PC-9 (cell line): ENCODE results near the gene AGMO. TPM values are rescaled to one million over a fixed set of nuclear protein-coding genes. Genes with fewer than 3 reads are reported as not detected.

ENCODE experiments used
- BruUV-seq: library from RNA; stranded (reverse); fragments of 400-500 nt; replicated peaks from 2 replicates; lab custom pipeline; 2021; lab: Mats Ljungman, UMichigan
- CTCF ChIA-PET: fragments of 300-600 bp; sonication (Branson Sonifier 250); formaldehyde crosslinking; loops from one replicate; lab custom pipeline; 2022; ENCODE audit warnings: antibody characterized with exemption; lab: Charles Lee
- POLR2A ChIA-PET: fragments of 300-600 bp; sonication (Branson Sonifier 250); formaldehyde crosslinking; loops from one replicate; lab custom pipeline; 2022; ENCODE audit warnings: antibody characterized with exemption; ENCODE audit not compliant: unreplicated experiment; lab: Charles Lee
- DNase-seq, 2 experiments: peaks; one replicate each; pipeline versions ENCODE4 v3.0.0 to v3.0.0-alpha.2; 2015 to 2022; ENCODE audit warnings: mixed read lengths in 1 of 2
- H2AFZ ChIP-seq: fragments of 200-600 bp; sonication (generic); 2 replicates; pipeline ENCODE4 v1.8.1; 2017; ENCODE audit warnings: antibody characterized with exemption
- H3F3A ChIP-seq: fragments of 200-600 bp; sonication (generic); 2 replicates; pipeline ENCODE4 v1.8.1; 2017; ENCODE audit warnings: antibody characterized with exemption, mild to moderate bottlenecking, low read depth; ENCODE audit not compliant: insufficient read depth
- H3K27ac ChIP-seq: fragments of 200-600 bp; sonication (generic); 2 replicates; pipeline ENCODE4 v1.6.1; 2016; ENCODE audit warnings: mixed run types
- H3K27me3 ChIP-seq: fragments of 200-600 bp; sonication (generic); 2 replicates; pipeline ENCODE4 v1.6.1; 2016; ENCODE audit warnings: low read depth, mixed run types; ENCODE audit not compliant: insufficient read depth
- H3K36me3 ChIP-seq: fragments of 200-600 bp; sonication (generic); 2 replicates; pipeline ENCODE4 v1.6.1; 2016; ENCODE audit warnings: low read depth, mixed run types
- H3K4me1 ChIP-seq: fragments of 200-600 bp; sonication (generic); replicated peaks from 2 replicates; pipeline ENCODE4 v1.6.1; 2016; ENCODE audit warnings: mixed run types; ENCODE audit not compliant: insufficient read depth
- H3K4me2 ChIP-seq: fragments of 200-600 bp; sonication (generic); 2 replicates; pipeline ENCODE4 v1.6.1; 2017; ENCODE audit warnings: mixed run types
- H3K4me3 ChIP-seq: fragments of 200-600 bp; sonication (generic); 2 replicates; pipeline ENCODE4 v1.6.1; 2016; ENCODE audit warnings: mixed run types
- H3K79me2 ChIP-seq: fragments of 200-600 bp; sonication (generic); 2 replicates; pipeline ENCODE4 v1.6.1; 2017; ENCODE audit warnings: low read depth, mixed run types
- H3K9me2 ChIP-seq: fragments of 200-600 bp; sonication (generic); 2 replicates; pipeline ENCODE4 v1.8.1; 2017; ENCODE audit warnings: mild to moderate bottlenecking; ENCODE audit not compliant: insufficient read depth
- H3K9me3 ChIP-seq: fragments of 200-600 bp; sonication (generic); 2 replicates; pipeline ENCODE4 v1.8.1; 2016; ENCODE audit warnings: low read depth; ENCODE audit not compliant: insufficient read depth
- H4K20me1 ChIP-seq: fragments of 200-600 bp; sonication (generic); 2 replicates; pipeline ENCODE4 v1.8.1; 2017; ENCODE audit not compliant: insufficient read depth
- EZH2 ChIP-seq: fragments of 200-600 bp; sonication (generic); IDR thresholded peaks from 2 replicates; pipeline ENCODE4 v1.8.0; 2017; ENCODE audit warnings: antibody characterized with exemption, low read depth
- intact Hi-C: fragments of 100-400 bp; cut with micrococcal nuclease; formaldehyde crosslinking; loops from one replicate; pipeline ENCODE4 v1.10.0; 2022; ENCODE audit not compliant: unreplicated experiment
- total RNA-seq: library from RNA; stranded (reverse); gene quantifications from 2 replicates; pipeline ENCODE4 v1.2.3, GENCODE V29; 2021
- TF ChIP-seq, protein P1 (sequence below): fragments of 200-600 bp; sonication (generic); conservative IDR thresholded peaks from 2 replicates; pipeline ENCODE4 v1.6.1; 2017; ENCODE audit warnings: mixed run types, antibody characterized with exemption, mild to moderate bottlenecking, moderate library complexity

The AGMO gene
- total RNA-seq, 1 experiment from 2014 or later = not detected

DNA sequence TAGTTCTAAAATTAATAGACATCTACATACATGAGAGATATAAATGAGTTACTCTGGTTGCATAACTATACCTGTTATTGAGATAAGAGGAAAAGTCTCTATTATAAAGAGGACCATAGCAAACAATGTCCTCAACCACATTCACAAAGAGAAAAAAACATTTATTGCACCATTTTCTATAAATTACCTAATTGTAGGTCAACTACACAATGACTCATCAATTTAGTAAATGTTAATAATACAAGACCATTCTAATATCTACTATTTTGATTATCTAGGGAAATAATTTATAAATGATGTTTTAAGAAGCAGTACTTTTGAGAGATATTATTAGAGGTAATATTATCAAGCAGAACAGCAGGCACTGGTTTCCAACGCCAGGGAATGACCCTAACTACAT, 246.1 kb downstream of the AGMO start:
- Histone ChIP-seq H3K27me3 (no peaks in the 10 kb centered on the region), H2AFZ (no peak overlapping the region), H3K4me3 (no peak overlapping the region), H3K9me3 (no peaks in the 10 kb centered on the region), H3K79me2 (no peaks in the 10 kb centered on the region), H3K9me2 (no peaks in the 10 kb centered on the region), H3K36me3 (no peaks in the 10 kb centered on the region), H4K20me1 (no peaks in the 10 kb centered on the region), H3K4me2 (no peak overlapping the region), H3K27ac (no peak overlapping the region), H3K4me1 (no peaks in the 10 kb centered on the region), H3F3A (no peaks in the 10 kb centered on the region)
- ChIA-PET POLR2A (no interaction called here), CTCF (interaction anchor here (0.6 kb wide), 1 partner anchor 1267 kb away, joined by 3 read pairs; no protein-coding TSS in a partner anchor)
- no peak for TF ChIP-seq EZH2
- TF ChIP-seq, protein P1, sequence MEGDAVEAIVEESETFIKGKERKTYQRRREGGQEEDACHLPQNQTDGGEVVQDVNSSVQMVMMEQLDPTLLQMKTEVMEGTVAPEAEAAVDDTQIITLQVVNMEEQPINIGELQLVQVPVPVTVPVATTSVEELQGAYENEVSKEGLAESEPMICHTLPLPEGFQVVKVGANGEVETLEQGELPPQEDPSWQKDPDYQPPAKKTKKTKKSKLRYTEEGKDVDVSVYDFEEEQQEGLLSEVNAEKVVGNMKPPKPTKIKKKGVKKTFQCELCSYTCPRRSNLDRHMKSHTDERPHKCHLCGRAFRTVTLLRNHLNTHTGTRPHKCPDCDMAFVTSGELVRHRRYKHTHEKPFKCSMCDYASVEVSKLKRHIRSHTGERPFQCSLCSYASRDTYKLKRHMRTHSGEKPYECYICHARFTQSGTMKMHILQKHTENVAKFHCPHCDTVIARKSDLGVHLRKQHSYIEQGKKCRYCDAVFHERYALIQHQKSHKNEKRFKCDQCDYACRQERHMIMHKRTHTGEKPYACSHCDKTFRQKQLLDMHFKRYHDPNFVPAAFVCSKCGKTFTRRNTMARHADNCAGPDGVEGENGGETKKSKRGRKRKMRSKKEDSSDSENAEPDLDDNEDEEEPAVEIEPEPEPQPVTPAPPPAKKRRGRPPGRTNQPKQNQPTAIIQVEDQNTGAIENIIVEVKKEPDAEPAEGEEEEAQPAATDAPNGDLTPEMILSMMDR = no peak
- DNase-seq = no peak
- intact Hi-C loops = no loop called here
- BruUV-seq = no TSS peak

DNA sequence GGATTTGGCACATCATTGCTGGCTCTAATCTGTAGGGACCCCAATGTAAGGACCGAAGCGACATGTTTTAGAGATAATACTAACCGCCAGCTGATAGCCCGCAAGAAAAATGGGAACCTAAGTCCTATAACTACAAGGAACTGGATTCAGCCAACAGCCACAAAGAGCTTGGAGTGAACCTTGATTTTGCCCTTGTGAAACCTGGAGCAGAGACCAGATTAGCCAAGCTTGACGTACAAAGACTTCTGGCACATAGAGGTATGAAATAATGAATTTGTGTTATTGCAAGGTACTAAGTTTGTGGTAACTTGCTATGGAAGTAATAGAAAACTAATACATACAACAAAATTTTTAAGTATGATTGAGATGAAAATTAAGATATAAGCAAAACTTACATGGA, 246.9 kb downstream of the AGMO start:
- intact Hi-C loops = no loop called here
- no peaks in the 10 kb centered on the region for H3K9me2 ChIP-seq
- no peaks in the 10 kb centered on the region for H3K4me1 ChIP-seq
- H2AFZ ChIP-seq = no peak overlapping the region
- CTCF ChIA-PET = no interaction called here
- no peaks in the 10 kb centered on the region for H3K36me3 ChIP-seq
- POLR2A ChIA-PET = no interaction called here
- no peaks in the 10 kb centered on the region for H3K9me3 ChIP-seq
- no TSS peak for BruUV-seq
- H3K4me3 ChIP-seq = no peak overlapping the region
- no peak for DNase-seq
- H3F3A ChIP-seq = no peaks in the 10 kb centered on the region
- no peaks in the 10 kb centered on the region for H3K27me3 ChIP-seq
- TF ChIP-seq, protein P1 = no peak
- TF ChIP-seq EZH2 = no peak
- H3K4me2 ChIP-seq = no peak overlapping the region
- no peaks in the 10 kb centered on the region for H3K79me2 ChIP-seq
- no peaks in the 10 kb centered on the region for H4K20me1 ChIP-seq
- no peak overlapping the region for H3K27ac ChIP-seq

DNA sequence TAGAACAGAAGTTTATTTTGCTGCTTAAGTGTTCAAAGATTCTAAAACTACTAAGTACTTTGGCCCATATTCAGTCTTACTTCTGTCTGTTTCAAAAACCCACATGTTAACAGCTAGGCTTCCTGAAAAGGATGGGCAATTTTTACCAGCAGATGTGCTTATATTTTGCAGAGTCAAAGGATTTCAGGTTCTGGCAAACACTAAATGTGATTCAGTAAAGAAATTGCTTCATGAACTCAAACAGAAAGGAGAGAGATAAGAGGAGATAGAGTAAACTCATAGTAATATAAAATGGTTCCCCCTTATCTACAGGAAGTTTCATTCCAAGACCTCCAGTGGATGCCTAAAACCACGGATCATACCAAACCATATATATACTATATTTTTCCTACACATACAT, 248.5 kb downstream of the AGMO start:
- H3K4me2 ChIP-seq = no peak overlapping the region
- H3K9me3 ChIP-seq = peaks cover 2% of the 10 kb centered on the region; the same call in 1 of the 2 replicates
- H3K36me3 ChIP-seq = no peaks in the 10 kb centered on the region
- no peak for DNase-seq
- no peak overlapping the region for H2AFZ ChIP-seq
- no TSS peak for BruUV-seq
- H3K27ac ChIP-seq = no peak overlapping the region
- CTCF ChIA-PET = no interaction called here
- intact Hi-C loops = no loop called here
- no peaks in the 10 kb centered on the region for H3K4me1 ChIP-seq
- POLR2A ChIA-PET = no interaction called here
- H3K9me2 ChIP-seq = no peaks in the 10 kb centered on the region
- H3F3A ChIP-seq = no peaks in the 10 kb centered on the region
- no peak overlapping the region for H3K4me3 ChIP-seq
- no peaks in the 10 kb centered on the region for H3K27me3 ChIP-seq
- TF ChIP-seq, protein P1 = no peak
- no peak for TF ChIP-seq EZH2
- H3K79me2 ChIP-seq = no peaks in the 10 kb centered on the region
- H4K20me1 ChIP-seq = no peaks in the 10 kb centered on the region
